Left lung (tissue), 10 donors: ENCODE data around the gene TMEM271. TPM values are rescaled to one million over a fixed set of nuclear protein-coding genes. Genes with fewer than 3 reads are reported as not detected.

ENCODE experiments used
- ATAC-seq: fragments of 200-7000 bp; cut with Tn5 transposase; one replicate; pipeline ENCODE4 v1.9.1; 2020; ENCODE audit warnings: moderate library complexity
- DNase-seq, 4 donors: peaks; one replicate each; pipeline ENCODE4 v3.0.0-alpha.2; 2013 to 2020
- H3K27ac ChIP-seq, 2 donors: fragments of 200-600 bp; sonication (generic) in 1 of 2; one replicate each; pipeline versions ENCODE4 v1.5.0 to v1.8.0; 2020 to 2021
- H3K27me3 ChIP-seq, 2 donors: fragments of 200-600 bp; sonication (generic) in 1 of 2; one replicate each; pipeline versions ENCODE4 v1.5.0 to v1.8.0; 2020 to 2021
- H3K36me3 ChIP-seq, 2 donors: fragments of 200-600 bp; sonication (generic) in 1 of 2; one replicate each; pipeline versions ENCODE4 v1.5.0 to v1.8.0; 2020 to 2021
- H3K4me1 ChIP-seq, 2 donors: fragments of 200-600 bp; one replicate each; pipeline ENCODE4 v1.8.0; 2021
- H3K4me3 ChIP-seq, 2 donors: fragments of 200-600 bp; sonication (generic) in 1 of 2; one replicate each; pipeline versions ENCODE4 v1.5.0 to v1.8.0; 2020 to 2021; ENCODE audit warnings: mild to moderate bottlenecking in 1 of 2
- H3K9me3 ChIP-seq, 2 donors: fragments of 200-600 bp; sonication (generic) in 1 of 2; one replicate each; pipeline versions ENCODE4 v1.5.0 to v1.8.0; 2020 to 2021
- CTCF ChIP-seq, 2 donors: fragments of 200-600 bp; sonication (generic) in 1 of 2; IDR thresholded peaks; one replicate each; pipeline versions ENCODE4 v1.5.0 to v1.8.0; 2021; ENCODE audit warnings: antibody characterized with exemption in 2 of 2
- intact Hi-C, 2 donors: fragments of 100-400 bp; cut with DNase I; formaldehyde crosslinking; loops; one replicate each; pipeline versions ENCODE4 v1.11.2 to v1.14.2; 2022
- polyA plus RNA-seq, 6 donors: library from polyadenylated mRNA; unstranded; fragments of 120-200 nt; gene quantifications; one replicate each; pipeline ENCODE4 v1.2.1, GENCODE V29; 2013; ENCODE audit not compliant: insufficient read length in 6 of 6
- total RNA-seq, 2 donors: library from RNA; stranded (reverse); fragmentation: NEBNext Ultra II Directional; extraction: Animal tissue kit (Norgen Biotek cat#: 25700); gene quantifications; one replicate each; pipeline ENCODE4 v1.2.1, GENCODE V29; 2021
- donor health status: DM: no; HTN: yes; CAD: no.
- donor health status: DM: no; HTN: no; CAD: no.

Gene TMEM271
- total and polyA plus RNA-seq, 8 donors = not detected

- Histone ChIP-seq H3K9me3 (peaks cover 0 to 20% of the 10 kb centered on the region in 2 donors), H3K4me1 (peaks cover 0 to 7% of the 10 kb centered on the region in 2 donors), H3K27ac (no peak overlapping the region), H3K36me3 (no peaks in the 10 kb centered on the region), H3K27me3 (peaks cover 29 to 79% of the 10 kb centered on the region in 2 donors), H3K4me3 (no peak overlapping the region)
- no peak for DNase-seq
- ATAC-seq = no peak
- TF ChIP-seq CTCF (IDR thresholded peaks at IDR 0.05) = no peak
- intact Hi-C loops = no loop called here
Observed at GRCh38 chr4:581753-582361, 5.8 kb upstream of the TMEM271 start.

GRCh38 chr4:581181-581580 lies 5.1 kb upstream of the TMEM271 start:
- peaks cover 33 to 79% of the 10 kb centered on the region in 2 donors for H3K27me3 ChIP-seq
- intact Hi-C loops = no loop called here

GRCh38 chr4:579543-580175 lies 3.6 kb upstream of the TMEM271 start:
- Histone ChIP-seq H3K4me3 (no peak overlapping the region), H3K9me3 (peaks cover 0 to 15% of the 10 kb centered on the region in 2 donors), H3K27me3 (peaks cover 36 to 92% of the 10 kb centered on the region in 2 donors), H3K4me1 (peaks cover 0 to 7% of the 10 kb centered on the region in 2 donors), H3K27ac (no peak overlapping the region), H3K36me3 (no peaks in the 10 kb centered on the region)
- ATAC-seq = no peak
- intact Hi-C loops = no loop called here
- DNase-seq = no peak
- TF ChIP-seq CTCF (IDR thresholded peaks at IDR 0.05) = no peak

More at GRCh38 chr4:581181-581580, 5.1 kb upstream of the TMEM271 start:
- DNase-seq (no peak), ATAC-seq (no peak)
- Histone ChIP-seq H3K4me1 (peaks cover 0 to 7% of the 10 kb centered on the region in 2 donors), H3K4me3 (no peak overlapping the region), H3K27ac (no peak overlapping the region), H3K9me3 (peaks cover 0 to 20% of the 10 kb centered on the region in 2 donors), H3K36me3 (no peaks in the 10 kb centered on the region)
- no peak for TF ChIP-seq CTCF (IDR thresholded peaks at IDR 0.05)

- Histone ChIP-seq H3K4me1 (peaks cover 0 to 7% of the 10 kb centered on the region in 2 donors), H3K27ac (no peak overlapping the region), H3K36me3 (no peaks in the 10 kb centered on the region), H3K27me3 (peaks cover 45 to 98% of the 10 kb centered on the region in 2 donors), H3K4me3 (no peak overlapping the region), H3K9me3 (peaks cover 0 to 8% of the 10 kb centered on the region in 2 donors)
- ATAC-seq (no peak), DNase-seq (peak in 1 of 4 donors; percentile 55)
- no peak for TF ChIP-seq CTCF (IDR thresholded peaks at IDR 0.05)
- intact Hi-C loops = no loop called here
Observed at GRCh38 chr4:578451-579443, 2.7 kb upstream of the TMEM271 start.
